WERI-Rb-1 (cell line): ENCODE measurements around the gene STPG3.

Source experiments
- DNase-seq: peaks from one replicate; pipeline ENCODE4 v3.0.0-alpha.2; 2020
- H3K27ac ChIP-seq: fragments of 250-450 bp; sonication (Bioruptor Pico); 2 replicates; pipeline ENCODE4 v1.5.1; 2020; ENCODE audit warnings: mild to moderate bottlenecking, moderate library complexity
- H3K27me3 ChIP-seq: fragments of 250-450 bp; sonication (Bioruptor Pico); 2 replicates; pipeline ENCODE4 v1.5.1; 2021; ENCODE audit warnings: mild to moderate bottlenecking, low read depth, moderate library complexity; ENCODE audit not compliant: insufficient read depth, severe bottlenecking
- H3K36me3 ChIP-seq: fragments of 250-450 bp; sonication (Bioruptor Pico); 2 replicates; pipeline ENCODE4 v1.5.1; 2020; ENCODE audit warnings: mild to moderate bottlenecking, moderate library complexity
- H3K4me3 ChIP-seq: 2 replicates; pipeline ENCODE4 v1.5.1; 2011; ENCODE audit warnings: low read depth, mild to moderate bottlenecking, control low read depth, low read length
- H3K9me3 ChIP-seq: fragments of 250-450 bp; sonication (Bioruptor Pico); 2 replicates; pipeline ENCODE4 v1.5.1; 2021; ENCODE audit warnings: mild to moderate bottlenecking, moderate library complexity; ENCODE audit not compliant: severe bottlenecking
- CTCF ChIP-seq: IDR thresholded peaks from 2 replicates; pipeline ENCODE4 v1.5.1; 2011; ENCODE audit warnings: low read depth, mild to moderate bottlenecking, control low read depth, inconsistent platforms, low read length

Gene STPG3

DNA sequence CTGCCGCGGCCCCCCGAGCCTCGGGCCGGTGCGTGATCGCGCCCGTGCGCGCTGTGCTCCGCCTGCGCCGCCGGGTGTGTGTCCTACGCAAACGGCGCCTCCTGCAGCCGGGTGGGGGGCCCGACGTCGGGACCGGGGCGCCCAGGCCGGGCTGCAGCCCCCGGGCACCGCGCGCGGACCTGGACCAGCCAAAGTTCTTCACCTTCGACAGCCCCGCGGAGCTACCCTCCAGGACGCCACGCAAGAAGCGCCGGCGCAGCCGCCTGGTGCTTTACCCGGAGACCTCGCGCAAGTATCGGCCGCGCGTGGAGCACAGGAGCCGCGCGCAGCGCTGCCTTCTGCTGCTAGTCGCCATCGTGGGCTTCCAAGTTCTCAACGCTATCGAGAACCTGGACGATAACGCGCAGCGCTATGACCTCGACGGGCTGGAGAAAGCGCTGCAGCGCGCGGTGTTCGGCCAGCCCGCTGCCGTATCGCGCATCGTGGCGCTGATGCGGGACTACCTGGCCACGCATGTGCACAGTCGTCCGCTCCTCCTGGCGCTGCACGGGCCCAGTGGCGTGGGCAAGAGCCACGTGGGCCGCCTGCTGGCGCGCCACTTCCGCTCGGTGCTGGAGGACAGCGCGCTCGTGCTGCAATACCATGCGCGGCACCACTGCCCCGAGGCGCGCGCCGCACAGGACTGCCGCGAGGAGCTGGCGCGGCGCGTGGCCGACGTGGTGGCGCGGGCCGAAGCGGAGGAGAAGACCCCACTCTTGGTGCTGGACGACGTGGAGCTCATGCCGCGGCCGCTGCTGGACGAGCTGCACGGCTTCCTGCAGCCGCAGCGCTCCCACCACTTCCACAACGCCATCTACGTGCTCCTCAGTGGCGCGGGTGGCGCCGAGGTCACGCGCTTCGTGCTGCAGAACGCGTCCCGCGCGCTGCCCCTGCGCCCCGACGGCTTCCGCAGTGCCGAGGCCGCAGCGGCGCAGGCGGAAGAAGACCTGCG lies 27.9 kb downstream of the STPG3 start:
- no peaks in the 10 kb centered on the region for H3K9me3 ChIP-seq
- H3K4me3 ChIP-seq: no peak overlapping the region
- peaks cover 19% of the 10 kb centered on the region for H3K36me3 ChIP-seq
- TF ChIP-seq CTCF: no peak
- no peaks in the 10 kb centered on the region for H3K27me3 ChIP-seq
- DNase-seq: no peak
- H3K27ac ChIP-seq: no peak overlapping the region

DNA sequence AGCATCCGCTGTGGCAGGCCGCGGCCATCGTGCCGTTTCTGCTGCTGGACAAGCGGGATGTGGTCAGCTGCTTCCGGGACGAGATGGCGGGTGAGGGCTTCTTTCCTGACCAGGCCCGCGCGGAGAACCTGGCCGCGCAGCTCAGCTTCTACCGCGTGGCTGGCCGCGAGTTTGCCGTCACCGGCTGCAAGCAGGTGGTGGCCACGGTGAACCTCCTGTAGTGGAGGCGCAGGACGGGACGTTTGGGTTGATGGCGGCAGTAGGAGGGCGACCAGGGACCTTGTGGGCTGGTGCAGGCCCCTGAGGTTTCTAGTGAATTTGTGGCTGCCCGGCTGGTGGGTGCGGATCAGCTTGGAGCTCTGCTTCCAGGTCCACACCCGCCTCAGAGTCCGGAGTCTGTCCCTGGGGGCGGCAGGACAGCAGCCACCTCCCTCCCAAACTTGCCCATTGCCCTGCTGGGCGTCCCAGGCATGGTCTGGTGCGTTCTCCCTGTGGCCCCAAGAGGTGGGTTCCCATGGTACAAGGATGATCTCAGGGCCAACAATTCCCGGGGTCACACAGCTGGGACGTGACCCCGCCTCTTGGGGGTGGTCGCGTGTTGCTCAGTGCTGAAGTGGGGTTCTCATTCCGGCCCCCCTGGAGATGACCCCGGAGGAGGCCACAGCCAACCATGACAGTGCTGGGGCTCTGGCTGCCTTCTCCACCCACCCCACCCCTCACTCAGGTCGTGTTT lies 28.8 kb downstream of the STPG3 start:
- H3K36me3 ChIP-seq: peaks cover 19% of the 10 kb centered on the region
- no peak overlapping the region for H3K4me3 ChIP-seq
- no peak overlapping the region for H3K27ac ChIP-seq
- H3K27me3 ChIP-seq: no peaks in the 10 kb centered on the region
- no peak for DNase-seq
- no peak for TF ChIP-seq CTCF
- H3K9me3 ChIP-seq: no peaks in the 10 kb centered on the region

- H3K27ac ChIP-seq: no peak overlapping the region
- H3K4me3 ChIP-seq: no peak overlapping the region
- H3K36me3 ChIP-seq: peaks cover 19% of the 10 kb centered on the region
- DNase-seq: no peak
- no peaks in the 10 kb centered on the region for H3K27me3 ChIP-seq
- no peaks in the 10 kb centered on the region for H3K9me3 ChIP-seq
- no peak for TF ChIP-seq CTCF
Measured at GRCh38 chr9:137280474-137281344, 29.6 kb downstream of the STPG3 start.

GRCh38 chr9:137281345-137282116 lies 30.4 kb downstream of the STPG3 start:
- DNase-seq: no peak
- no peaks in the 10 kb centered on the region for H3K27me3 ChIP-seq
- no peaks in the 10 kb centered on the region for H3K9me3 ChIP-seq
- H3K36me3 ChIP-seq: peaks cover 19% of the 10 kb centered on the region
- no peak overlapping the region for H3K4me3 ChIP-seq
- H3K27ac ChIP-seq: no peak overlapping the region
- TF ChIP-seq CTCF: no peak

DNA sequence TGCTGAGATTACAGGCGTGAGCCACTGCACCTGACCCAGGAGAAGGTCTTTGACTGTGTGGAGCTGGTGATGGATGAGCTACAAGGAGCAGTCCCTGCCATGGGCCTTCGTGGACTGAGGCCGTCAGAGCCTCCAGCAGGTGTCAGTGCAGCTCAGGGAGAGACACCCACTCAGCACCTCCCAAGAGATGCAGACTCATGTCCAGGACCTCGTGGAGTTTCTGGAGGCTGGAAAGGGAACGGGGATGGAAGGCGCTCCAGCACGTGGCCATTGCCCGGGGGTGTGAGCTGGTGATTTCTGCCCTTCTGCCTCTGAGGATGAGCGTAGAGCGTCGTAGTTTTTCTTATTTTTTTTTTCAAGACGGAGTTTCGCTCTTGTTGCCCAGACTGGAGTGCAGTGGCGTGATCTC lies 35.9 kb downstream of the STPG3 start:
- peak; percentile 85 for DNase-seq
- Histone ChIP-seq H3K4me3 (no peak overlapping the region), H3K9me3 (no peaks in the 10 kb centered on the region), H3K36me3 (peaks cover 4% of the 10 kb centered on the region), H3K27me3 (no peaks in the 10 kb centered on the region), H3K27ac (no peak overlapping the region)
- TF ChIP-seq CTCF: peak; percentile 93
